Right atrium auricular region (tissue), 2 donors: ENCODE results near the gene METTL15. TPM values are rescaled to one million over a fixed set of nuclear protein-coding genes. Genes with fewer than 3 reads are reported as not detected.
"Not testable (repeated sequence)": the region's sequence is repeated elsewhere in the genome, so short reads cannot be mapped to it uniquely, and the experiment has no call there.

Experiments
- DNase-seq: peaks from one replicate; pipeline ENCODE4 v3.0.0-alpha.2; 2019; ENCODE audit warnings: low spot score
- H3K27ac ChIP-seq, 2 donors: fragments of 200-600 bp; sonication (generic); 1 replicate in 1 of 2; 2 replicates in 1 of 2; pipeline ENCODE4 v1.5.1; 2016 to 2019
- H3K27me3 ChIP-seq, 2 donors: fragments of 200-600 bp; sonication (generic); one replicate each; pipeline versions ENCODE4 v1.5.1 to v1.6.0; 2017 to 2019
- H3K36me3 ChIP-seq: fragments of 200-600 bp; sonication (generic); one replicate; pipeline ENCODE4 v1.5.1; 2016
- H3K4me1 ChIP-seq, 2 donors: fragments of 200-600 bp; sonication (generic); one replicate each; pipeline versions ENCODE4 v1.5.1 to v1.6.0; 2017 to 2019
- H3K4me3 ChIP-seq, 2 donors: fragments of 200-600 bp; sonication (generic); 1 replicate in 1 of 2; 2 replicates in 1 of 2; pipeline ENCODE4 v1.5.1; 2017 to 2019; ENCODE audit warnings: mild to moderate bottlenecking in 1 of 2, moderate library complexity in 1 of 2
- H3K9me3 ChIP-seq, 2 donors: fragments of 200-600 bp; sonication (generic); one replicate each; pipeline ENCODE4 v1.5.1; 2019
- total RNA-seq, 2 donors: library from RNA; depleted of rRNA; stranded (reverse); fragments of >200 nt; gene quantifications; one replicate each; pipeline ENCODE4 v1.1.0, GENCODE V29; 2016
- TF ChIP-seq, protein P1 (sequence below), 2 donors: fragments of 200-600 bp; sonication (generic); IDR thresholded peaks; one replicate each; pipeline ENCODE4 v1.5.1; 2019; ENCODE audit warnings: antibody characterized with exemption in 2 of 2

METTL15 gene
- total RNA-seq, 2 donors from 2014 or later, result 5.3 to 9.5 TPM

DNA sequence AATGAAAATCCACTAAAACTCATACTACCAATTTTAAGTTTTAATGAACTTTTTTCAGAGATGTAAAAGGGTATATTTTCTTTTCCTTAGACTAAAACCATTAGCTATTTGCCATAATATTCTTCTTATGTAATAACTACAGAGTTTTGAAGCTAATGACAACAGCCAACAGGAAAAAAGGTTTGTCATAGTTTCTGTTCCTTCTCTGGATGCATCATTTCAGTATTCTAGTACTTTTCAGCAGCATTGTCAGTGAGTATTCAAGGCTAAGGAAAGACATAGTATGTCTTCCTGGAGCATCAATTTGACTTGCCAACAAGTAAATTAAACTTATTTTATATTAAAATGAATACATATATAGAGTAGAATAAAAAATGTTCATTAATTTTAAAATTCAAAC lies 166.0 kb downstream of the METTL15 start:
- Histone ChIP-seq H3K4me1 (no peaks in the 10 kb centered on the region), H3K36me3 (no peaks in the 10 kb centered on the region), H3K27me3 (no peaks in the 10 kb centered on the region), H3K4me3 (no peak overlapping the region), H3K27ac (no peak overlapping the region), H3K9me3 (no peaks in the 10 kb centered on the region)
- TF ChIP-seq, protein P1, sequence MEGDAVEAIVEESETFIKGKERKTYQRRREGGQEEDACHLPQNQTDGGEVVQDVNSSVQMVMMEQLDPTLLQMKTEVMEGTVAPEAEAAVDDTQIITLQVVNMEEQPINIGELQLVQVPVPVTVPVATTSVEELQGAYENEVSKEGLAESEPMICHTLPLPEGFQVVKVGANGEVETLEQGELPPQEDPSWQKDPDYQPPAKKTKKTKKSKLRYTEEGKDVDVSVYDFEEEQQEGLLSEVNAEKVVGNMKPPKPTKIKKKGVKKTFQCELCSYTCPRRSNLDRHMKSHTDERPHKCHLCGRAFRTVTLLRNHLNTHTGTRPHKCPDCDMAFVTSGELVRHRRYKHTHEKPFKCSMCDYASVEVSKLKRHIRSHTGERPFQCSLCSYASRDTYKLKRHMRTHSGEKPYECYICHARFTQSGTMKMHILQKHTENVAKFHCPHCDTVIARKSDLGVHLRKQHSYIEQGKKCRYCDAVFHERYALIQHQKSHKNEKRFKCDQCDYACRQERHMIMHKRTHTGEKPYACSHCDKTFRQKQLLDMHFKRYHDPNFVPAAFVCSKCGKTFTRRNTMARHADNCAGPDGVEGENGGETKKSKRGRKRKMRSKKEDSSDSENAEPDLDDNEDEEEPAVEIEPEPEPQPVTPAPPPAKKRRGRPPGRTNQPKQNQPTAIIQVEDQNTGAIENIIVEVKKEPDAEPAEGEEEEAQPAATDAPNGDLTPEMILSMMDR (IDR thresholded peaks at IDR 0.05), result no peak
- DNase-seq, result no peak

GRCh38 chr11:28284196-28284595 lies 176.0 kb downstream of the METTL15 start:
- Histone ChIP-seq H3K4me3 (no peak overlapping the region), H3K27ac (no peak overlapping the region), H3K36me3 (no peaks in the 10 kb centered on the region), H3K9me3 (no peaks in the 10 kb centered on the region), H3K4me1 (no peaks in the 10 kb centered on the region), H3K27me3 (no peaks in the 10 kb centered on the region)
- DNase-seq, result no peak
- TF ChIP-seq, protein P1 (IDR thresholded peaks at IDR 0.05), result no peak

DNA sequence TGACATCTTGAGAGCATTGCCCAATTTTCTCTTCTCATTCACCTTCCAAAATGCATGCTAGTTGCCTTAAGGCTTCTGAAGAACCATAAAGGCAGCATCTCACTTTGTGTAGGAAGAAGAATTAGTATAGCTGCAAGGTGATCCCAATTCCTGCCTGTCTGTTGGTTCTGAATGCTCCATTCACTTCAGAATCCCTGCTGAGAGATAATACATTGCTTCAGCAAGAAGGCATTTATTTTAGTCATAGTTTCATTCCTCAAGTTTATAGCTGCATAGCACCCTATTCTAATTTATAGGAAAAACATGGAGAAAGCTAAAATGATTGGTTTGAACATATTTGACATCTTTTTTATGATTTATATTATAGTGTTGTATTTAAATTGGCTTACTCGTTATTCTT lies 181.3 kb downstream of the METTL15 start:
- Histone ChIP-seq H3K9me3 (no peaks in the 10 kb centered on the region), H3K27ac (no peak overlapping the region), H3K36me3 (no peaks in the 10 kb centered on the region), H3K4me1 (no peaks in the 10 kb centered on the region), H3K27me3 (no peaks in the 10 kb centered on the region), H3K4me3 (no peak overlapping the region)
- TF ChIP-seq, protein P1 (IDR thresholded peaks at IDR 0.05), result no peak
- DNase-seq, result no peak

DNA sequence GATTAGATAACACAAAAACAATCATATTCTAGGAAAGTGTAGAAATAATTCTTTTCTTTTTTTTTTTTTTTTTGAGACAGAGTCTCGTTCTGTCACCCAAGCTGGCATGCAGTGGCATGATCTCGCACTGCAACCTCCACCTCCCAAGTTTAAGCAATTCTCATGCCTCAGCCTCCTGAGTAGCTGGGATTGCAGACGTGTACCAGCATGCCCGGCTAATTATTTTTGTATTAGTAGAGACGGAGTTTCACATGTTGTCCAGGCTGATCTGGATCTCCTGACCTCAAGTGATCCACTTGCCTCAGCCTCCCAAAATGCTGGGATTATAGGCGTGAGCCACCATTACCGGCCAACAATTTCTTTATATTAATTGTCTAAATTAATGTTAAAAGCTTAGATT lies 182.8 kb downstream of the METTL15 start:
- H3K27ac ChIP-seq, DNase-seq, H3K27me3 ChIP-seq, H3K36me3 ChIP-seq, H3K9me3 ChIP-seq, H3K4me3 ChIP-seq, H3K4me1 ChIP-seq: not testable (repeated sequence)

GRCh38 chr11:28296426-28296825 lies 188.2 kb downstream of the METTL15 start:
- Histone ChIP-seq H3K4me1 (no peaks in the 10 kb centered on the region), H3K9me3 (no peaks in the 10 kb centered on the region), H3K27me3 (no peaks in the 10 kb centered on the region), H3K27ac (no peak overlapping the region), H3K4me3 (no peak overlapping the region), H3K36me3 (peaks cover 10% of the 10 kb centered on the region)
- no peak for DNase-seq
- TF ChIP-seq, protein P1 (IDR thresholded peaks at IDR 0.05), result no peak

- H3K4me1 ChIP-seq, result no peaks in the 10 kb centered on the region
- H3K9me3 ChIP-seq, result no peaks in the 10 kb centered on the region
- no peak overlapping the region for H3K4me3 ChIP-seq
- no peak for DNase-seq
- H3K27ac ChIP-seq, result no peak overlapping the region
- TF ChIP-seq, protein P1 (IDR thresholded peaks at IDR 0.05), result no peak
- H3K27me3 ChIP-seq, result no peaks in the 10 kb centered on the region
- peaks cover 10% of the 10 kb centered on the region for H3K36me3 ChIP-seq
Measured at GRCh38 chr11:28298209-28298608, 190.0 kb downstream of the METTL15 start.
